Measurements from ENCODE around the gene XG. TPM values are rescaled to one million over a fixed set of nuclear protein-coding genes. Genes with fewer than 3 reads are reported as not detected.

XG gene
- total RNA-seq, 1 donor from 2014 or later, result 1.2 TPM

- Mint-ChIP-seq H3K27ac (peak overlapping the region; percentile 69), H3K27me3 (ENCODE audit: low read depth) (no peaks in the 10 kb centered on the region), H3K9me3 (no peaks in the 10 kb centered on the region), H3K4me1 (peaks cover 33% of the 10 kb centered on the region), H3K4me3 (no peak overlapping the region), H3K36me3 (no peaks in the 10 kb centered on the region)
- DNase-seq (ENCODE audit: low spot score in 2 of 2, unreplicated experiment in 2 of 2), result no peak
- no peak for TF ChIP-seq CTCF (IDR thresholded peaks at IDR 0.05; ENCODE audit: unreplicated experiment)
Measured at GRCh38 chrX:2781226-2781571, 29.4 kb downstream of the XG start.

GRCh38 chrX:2781698-2782097 is 29.9 kb downstream of the XG start:
- TF ChIP-seq CTCF (IDR thresholded peaks at IDR 0.05; ENCODE audit: unreplicated experiment), result no peak
- Mint-ChIP-seq H3K27me3 (ENCODE audit: low read depth) (no peaks in the 10 kb centered on the region), H3K36me3 (no peaks in the 10 kb centered on the region), H3K9me3 (no peaks in the 10 kb centered on the region), H3K4me3 (no peak overlapping the region), H3K27ac (peak overlapping the region; percentile 69), H3K4me1 (peaks cover 33% of the 10 kb centered on the region)
- DNase-seq (ENCODE audit: low spot score in 2 of 2, unreplicated experiment in 2 of 2), result no peak

- no peak for TF ChIP-seq CTCF (IDR thresholded peaks at IDR 0.05; ENCODE audit: unreplicated experiment)
- Mint-ChIP-seq H3K36me3 (no peaks in the 10 kb centered on the region), H3K27ac (peak overlapping the region; percentile 69), H3K4me1 (peaks cover 33% of the 10 kb centered on the region), H3K9me3 (no peaks in the 10 kb centered on the region), H3K4me3 (no peak overlapping the region), H3K27me3 (ENCODE audit: low read depth) (no peaks in the 10 kb centered on the region)
- DNase-seq (ENCODE audit: low spot score in 2 of 2, unreplicated experiment in 2 of 2), result no peak
Measured at GRCh38 chrX:2782171-2782570, 30.3 kb downstream of the XG start.

GRCh38 chrX:2782778-2783177 is 30.9 kb downstream of the XG start:
- H3K4me1 Mint-ChIP-seq, result peaks cover 33% of the 10 kb centered on the region
- H3K36me3 Mint-ChIP-seq, result no peaks in the 10 kb centered on the region
- TF ChIP-seq CTCF (IDR thresholded peaks at IDR 0.05; ENCODE audit: unreplicated experiment), result no peak
- no peaks in the 10 kb centered on the region for H3K9me3 Mint-ChIP-seq
- no peaks in the 10 kb centered on the region for H3K27me3 Mint-ChIP-seq (ENCODE audit: low read depth)
- H3K27ac Mint-ChIP-seq, result no peak overlapping the region
- no peak for DNase-seq (ENCODE audit: low spot score in 2 of 2, unreplicated experiment in 2 of 2)
- no peak overlapping the region for H3K4me3 Mint-ChIP-seq

- Mint-ChIP-seq H3K36me3 (no peaks in the 10 kb centered on the region), H3K4me1 (peaks cover 33% of the 10 kb centered on the region), H3K27ac (no peak overlapping the region), H3K4me3 (no peak overlapping the region), H3K27me3 (ENCODE audit: low read depth) (no peaks in the 10 kb centered on the region), H3K9me3 (no peaks in the 10 kb centered on the region)
- no peak for TF ChIP-seq CTCF (IDR thresholded peaks at IDR 0.05; ENCODE audit: unreplicated experiment)
- DNase-seq (ENCODE audit: low spot score in 2 of 2, unreplicated experiment in 2 of 2), result no peak
Measured at GRCh38 chrX:2784026-2784425, 32.2 kb downstream of the XG start.

- H3K4me3 Mint-ChIP-seq, result no peak overlapping the region
- no peaks in the 10 kb centered on the region for H3K27me3 Mint-ChIP-seq (ENCODE audit: low read depth)
- DNase-seq (ENCODE audit: low spot score in 2 of 2, unreplicated experiment in 2 of 2), result no peak
- H3K27ac Mint-ChIP-seq, result no peak overlapping the region
- H3K4me1 Mint-ChIP-seq, result peaks cover 29% of the 10 kb centered on the region
- no peaks in the 10 kb centered on the region for H3K36me3 Mint-ChIP-seq
- no peaks in the 10 kb centered on the region for H3K9me3 Mint-ChIP-seq
- no peak for TF ChIP-seq CTCF (IDR thresholded peaks at IDR 0.05; ENCODE audit: unreplicated experiment)
Measured at GRCh38 chrX:2785538-2785937, 33.7 kb downstream of the XG start.
